AG10803 (cell line): ENCODE measurements around the gene SCNN1B.
A peak's percentile ranks its signal among the peaks of the same experiment; 100 is the strongest.
"Not testable (repeated sequence)": the region's sequence is repeated elsewhere in the genome, so short reads cannot be mapped to it uniquely, and the experiment has no call there.

Source experiments
- DNase-seq: peaks from one replicate; pipeline ENCODE4 v3.0.0; 2010; ENCODE audit warnings: low read depth
- H3K4me3 ChIP-seq: 2 replicates; pipeline ENCODE4 v1.5.1; 2011; ENCODE audit warnings: mild to moderate bottlenecking, low read length, control low read depth
- CTCF ChIP-seq: conservative IDR thresholded peaks from 2 replicates; pipeline ENCODE4 v1.5.1; 2011; ENCODE audit warnings: mild to moderate bottlenecking, low read length, control low read depth, inconsistent platforms

SCNN1B gene

DNA sequence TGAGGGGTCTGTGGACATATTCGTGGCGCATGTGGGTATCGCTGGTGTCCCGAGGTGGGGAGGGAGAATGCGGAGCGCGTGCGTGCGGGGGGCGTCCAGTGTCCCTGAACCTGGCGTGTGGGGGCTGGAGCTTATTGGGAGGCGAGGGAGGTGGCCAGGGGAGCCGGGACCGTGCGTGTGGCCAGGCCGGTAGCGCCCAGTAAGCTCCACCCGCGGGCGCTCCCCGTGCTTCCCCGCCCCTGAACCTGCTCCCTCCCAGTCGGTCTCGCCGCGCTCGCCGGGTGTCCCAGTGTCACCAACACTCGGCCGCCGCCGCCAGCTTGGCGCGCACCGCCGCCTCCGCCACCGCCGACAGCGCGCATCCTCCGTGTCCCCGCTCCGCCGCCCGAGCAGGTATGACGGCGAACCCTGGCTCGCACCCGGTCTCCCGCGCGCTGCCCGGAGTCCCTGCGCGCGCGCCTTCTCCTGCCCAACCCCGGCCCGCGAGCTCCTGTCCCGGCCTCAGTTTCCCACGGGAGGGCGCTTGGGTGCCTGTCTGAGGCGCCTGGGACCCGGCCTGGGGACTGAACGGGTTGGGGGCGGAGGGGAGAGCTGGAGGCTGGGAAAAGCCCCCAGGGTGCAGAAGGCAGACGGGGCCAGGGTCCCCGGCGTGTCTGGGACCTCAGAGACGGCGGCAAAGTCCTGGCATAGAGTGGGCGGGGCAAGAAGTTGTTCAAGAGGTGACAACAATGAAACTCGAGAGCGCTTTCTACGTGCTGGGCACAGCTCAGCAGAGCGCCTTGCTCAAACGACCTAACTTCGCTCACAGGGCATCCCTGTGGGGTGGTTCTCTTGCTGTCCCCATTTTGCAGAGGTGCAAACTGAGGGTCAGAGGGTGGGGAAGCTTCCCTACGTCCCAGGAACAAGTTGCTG is at the start of gene SCNN1B:
TSS of gene SCNN1B (plus strand) at position 258 of the 912 bp plus-strand sequence. CDS start 46,298 bp downstream, outside the sequence.
- H3K4me3 ChIP-seq, result no peak within 1 kb of the TSS
- no peak for TF ChIP-seq CTCF
- no peak for DNase-seq

DNA sequence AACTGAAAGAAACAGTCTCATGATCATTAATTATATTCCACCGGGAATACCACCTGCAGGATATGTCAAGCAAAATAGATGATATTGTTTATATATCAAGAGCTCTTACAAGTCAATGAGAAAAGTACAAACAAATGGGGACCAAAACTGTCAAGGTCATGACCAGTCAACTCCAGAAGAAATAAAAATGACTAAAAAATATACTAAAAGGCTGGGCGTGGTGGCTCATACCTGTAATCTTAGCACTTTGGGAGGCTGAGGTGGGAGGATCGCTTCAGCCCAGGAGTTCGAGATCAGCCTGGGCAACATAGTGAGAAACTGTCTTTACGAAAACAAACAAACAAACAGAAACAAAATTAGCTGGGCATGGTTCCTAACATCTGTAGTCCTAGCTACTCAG is 49.8 kb upstream of the SCNN1B start:
- DNase-seq, result no peak
- no peak for TF ChIP-seq CTCF
- no peak overlapping the region for H3K4me3 ChIP-seq

DNA sequence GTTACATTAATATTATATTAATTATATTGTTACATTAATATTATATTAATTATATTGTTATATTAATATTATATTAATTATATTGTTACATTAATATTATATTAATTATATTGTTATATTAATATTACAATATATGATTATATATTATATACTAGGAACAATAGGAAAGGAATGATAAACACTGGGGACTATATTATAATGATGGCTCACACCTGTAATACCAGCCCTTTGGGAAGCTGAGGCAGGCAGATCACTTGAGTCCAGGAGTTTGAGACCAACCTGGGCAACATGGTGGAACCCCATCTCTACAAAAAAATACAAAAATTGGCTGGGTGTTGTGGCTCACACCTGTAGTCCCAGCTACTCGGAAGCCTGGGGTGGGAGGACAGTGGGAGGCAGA is 48.5 kb upstream of the SCNN1B start:
- H3K4me3 ChIP-seq, DNase-seq: not testable (repeated sequence)

DNA sequence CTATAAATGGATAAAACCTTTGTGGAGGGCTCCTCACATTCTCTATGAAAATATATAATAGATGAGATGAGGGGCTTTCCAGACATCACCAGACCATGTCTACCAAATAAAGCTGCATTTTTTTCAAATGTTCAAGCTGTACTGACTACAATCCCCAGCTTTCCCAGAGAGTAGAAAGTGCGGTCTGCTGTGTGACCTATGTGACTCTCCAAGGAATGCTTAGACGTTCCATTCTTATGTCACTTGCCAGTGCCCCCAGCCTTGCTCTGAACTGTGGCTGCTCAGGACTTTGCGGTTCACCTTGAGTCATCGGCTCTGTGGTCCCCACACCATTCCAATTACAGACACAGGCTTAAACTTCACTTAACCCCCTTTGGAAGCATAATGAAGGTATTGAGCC is 47.8 kb upstream of the SCNN1B start:
- H3K4me3 ChIP-seq, result no peak overlapping the region
- no peak for TF ChIP-seq CTCF
- DNase-seq, result peak; percentile 80

DNA sequence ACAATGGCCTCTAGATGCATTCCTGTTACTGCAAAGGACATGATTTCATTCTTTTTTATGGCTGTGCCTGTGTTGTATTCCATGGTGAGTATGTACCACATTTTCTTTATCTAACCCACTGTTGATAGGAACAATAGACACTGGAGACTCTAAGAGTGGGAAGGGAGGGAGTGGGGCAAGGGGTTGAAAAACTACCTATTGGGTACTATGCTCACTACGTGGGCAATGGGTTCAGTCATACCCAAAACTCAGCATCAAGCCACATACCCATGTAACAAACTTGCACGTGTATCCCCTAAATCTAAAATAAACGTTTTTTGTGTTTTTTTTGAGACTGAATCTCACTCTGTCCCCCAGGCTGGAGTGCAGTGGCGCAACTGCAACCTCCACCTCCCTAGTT is 47.1 kb upstream of the SCNN1B start:
- no peak for DNase-seq

DNA sequence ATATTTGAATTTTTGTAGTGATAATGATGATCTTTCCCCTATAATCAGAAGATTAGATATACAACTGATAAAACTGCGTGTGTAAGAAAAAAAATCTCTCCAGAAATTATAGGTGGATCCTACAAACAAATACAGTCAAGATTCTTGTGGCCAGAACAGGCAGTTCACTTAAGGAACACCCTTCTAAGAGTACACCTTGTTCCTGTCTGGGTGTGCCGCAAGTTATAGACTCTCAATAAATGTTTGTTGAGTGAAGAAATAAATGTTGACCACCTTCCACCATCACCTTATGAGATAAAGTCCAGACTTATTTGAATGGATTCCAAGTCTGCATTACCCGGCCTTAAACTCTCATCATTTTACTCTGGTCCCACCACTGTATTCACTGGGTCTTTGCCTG is 45.7 kb upstream of the SCNN1B start:
- TF ChIP-seq CTCF, result no peak
- DNase-seq, result no peak

More for the DNA sequence above, 47.1 kb upstream of the SCNN1B start:
- no peak for TF ChIP-seq CTCF
- no peak overlapping the region for H3K4me3 ChIP-seq

DNA sequence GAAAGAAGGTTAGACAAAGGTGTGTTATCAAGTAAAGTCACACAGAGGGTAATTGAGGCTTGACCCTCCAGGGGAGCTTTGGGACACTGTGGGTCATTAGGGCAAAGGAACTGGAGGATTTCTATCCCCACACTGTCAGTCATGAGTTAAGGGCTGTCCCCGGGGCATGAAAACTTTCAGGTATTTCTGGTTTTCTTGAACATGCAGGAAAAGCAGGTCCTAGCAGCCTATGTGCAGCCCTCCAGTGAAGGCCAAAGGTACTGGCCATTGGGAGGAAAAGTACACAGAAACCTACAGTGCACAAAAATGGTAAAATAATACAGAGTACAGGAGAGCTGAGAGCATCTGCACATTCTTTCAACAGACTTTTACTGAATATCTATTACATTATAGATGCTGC is 44.4 kb upstream of the SCNN1B start:
- DNase-seq, result no peak
- H3K4me3 ChIP-seq, result no peak overlapping the region
- no peak for TF ChIP-seq CTCF

More for the DNA sequence above, 45.7 kb upstream of the SCNN1B start:
- H3K4me3 ChIP-seq, result no peak overlapping the region
